ENCODE data around the gene GPR55.

The GPR55 gene

GRCh38 chr2:230914886-230915285 lies 10.2 kb downstream of the GPR55 start:
- DNase-seq = no peak

DNA sequence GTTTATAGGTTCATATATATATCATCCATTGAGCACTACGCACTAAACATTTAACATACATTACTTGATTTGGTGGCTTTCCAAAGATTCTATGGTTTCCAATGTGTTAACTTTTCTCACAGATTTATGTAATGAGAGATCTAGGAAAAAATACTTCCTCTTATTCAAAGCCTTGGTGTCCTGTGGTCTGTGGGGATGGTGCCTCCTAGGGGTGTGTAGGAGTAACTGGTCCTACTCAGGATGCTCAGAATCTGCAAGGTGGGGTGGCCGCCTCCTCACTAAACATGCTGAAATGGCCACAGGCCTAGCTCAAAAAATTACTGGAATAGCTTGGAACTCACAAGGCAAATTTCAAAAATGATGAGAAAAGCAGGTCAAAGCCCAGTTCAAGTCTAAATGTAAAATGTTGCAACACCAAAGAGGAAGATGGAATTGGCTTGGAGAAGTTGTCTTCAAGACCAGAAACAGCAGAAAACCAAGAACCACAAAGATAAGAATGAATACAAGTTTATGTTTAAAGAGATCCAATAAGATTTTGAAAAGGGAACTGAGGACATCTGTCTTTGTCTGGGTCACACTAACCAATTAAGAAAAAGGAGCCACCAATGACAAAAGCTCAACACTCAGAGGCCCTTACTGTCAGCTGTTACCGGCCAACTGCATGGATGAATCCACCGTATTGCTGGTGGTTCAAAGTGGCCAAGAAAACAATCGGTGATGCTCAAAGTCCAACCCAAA lies 11.5 kb downstream of the GPR55 start:
- no peak for DNase-seq

DNA sequence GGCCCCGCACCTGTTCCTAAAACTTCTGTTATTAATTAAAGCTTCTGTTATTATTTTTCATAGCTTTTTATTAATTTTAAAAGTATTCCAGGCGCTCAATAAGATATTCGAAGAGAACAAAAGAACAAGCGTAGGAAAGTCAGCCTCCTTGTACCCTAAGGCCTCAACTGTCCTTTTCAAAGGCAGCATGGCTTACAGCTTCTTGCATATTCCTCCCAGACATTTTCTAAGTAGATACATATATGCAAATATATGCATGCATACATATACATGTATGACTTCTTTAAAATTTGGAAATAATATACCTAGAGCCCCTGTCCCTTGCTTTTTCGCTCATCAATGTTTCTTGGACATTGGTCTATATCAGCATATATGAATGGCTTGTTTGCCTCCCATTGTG lies 12.3 kb downstream of the GPR55 start:
- DNase-seq = no peak

DNA sequence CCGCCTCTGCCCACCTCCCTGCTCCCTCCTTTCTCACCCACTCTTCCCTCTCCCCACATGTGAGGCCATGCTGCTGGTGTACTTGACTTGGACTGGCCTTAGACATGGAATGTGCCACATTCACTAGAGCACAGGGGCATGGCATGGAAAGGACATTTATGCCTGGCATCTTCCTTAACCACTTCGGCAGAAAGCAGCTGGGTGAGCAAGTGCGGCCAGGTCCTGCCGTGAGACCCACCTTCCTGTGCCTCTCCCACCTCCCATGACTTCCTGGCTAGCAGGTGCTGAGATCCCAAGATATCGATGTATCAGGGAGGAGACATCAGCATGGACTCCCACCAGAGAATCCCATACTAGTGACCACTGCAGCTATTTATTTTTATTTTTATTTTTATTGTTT lies 13.0 kb downstream of the GPR55 start:
- DNase-seq = no peak

DNA sequence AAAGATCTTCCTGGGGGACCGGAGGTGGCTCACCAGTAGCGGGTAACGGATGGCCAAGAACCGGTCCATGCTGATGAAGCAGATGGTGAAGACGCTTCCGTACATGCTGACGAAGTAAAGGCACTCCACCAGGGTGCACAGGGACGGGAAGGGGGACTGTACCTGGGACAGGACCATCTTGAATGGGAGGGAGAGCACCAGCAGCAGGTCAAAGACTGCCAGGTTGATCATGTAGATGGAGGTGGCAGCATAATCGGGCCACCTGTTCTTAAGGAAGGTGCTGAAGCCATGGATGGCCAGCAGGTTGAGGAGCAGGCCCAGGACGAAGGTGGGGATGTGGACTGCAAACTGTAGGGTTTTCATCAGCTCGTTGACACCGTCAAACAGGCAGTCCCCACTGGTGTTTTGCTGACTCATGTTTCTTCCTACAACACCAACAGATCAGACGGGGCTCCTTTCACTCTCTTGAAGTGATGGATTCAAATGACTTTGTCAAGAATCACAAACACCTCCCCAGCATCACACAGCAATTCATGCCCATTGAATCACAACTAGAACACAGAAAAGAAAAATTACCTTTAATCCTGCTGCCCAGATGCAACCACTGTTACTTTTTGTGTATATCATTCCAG lies 14.4 kb downstream of the GPR55 start:
- DNase-seq = no peak

DNA sequence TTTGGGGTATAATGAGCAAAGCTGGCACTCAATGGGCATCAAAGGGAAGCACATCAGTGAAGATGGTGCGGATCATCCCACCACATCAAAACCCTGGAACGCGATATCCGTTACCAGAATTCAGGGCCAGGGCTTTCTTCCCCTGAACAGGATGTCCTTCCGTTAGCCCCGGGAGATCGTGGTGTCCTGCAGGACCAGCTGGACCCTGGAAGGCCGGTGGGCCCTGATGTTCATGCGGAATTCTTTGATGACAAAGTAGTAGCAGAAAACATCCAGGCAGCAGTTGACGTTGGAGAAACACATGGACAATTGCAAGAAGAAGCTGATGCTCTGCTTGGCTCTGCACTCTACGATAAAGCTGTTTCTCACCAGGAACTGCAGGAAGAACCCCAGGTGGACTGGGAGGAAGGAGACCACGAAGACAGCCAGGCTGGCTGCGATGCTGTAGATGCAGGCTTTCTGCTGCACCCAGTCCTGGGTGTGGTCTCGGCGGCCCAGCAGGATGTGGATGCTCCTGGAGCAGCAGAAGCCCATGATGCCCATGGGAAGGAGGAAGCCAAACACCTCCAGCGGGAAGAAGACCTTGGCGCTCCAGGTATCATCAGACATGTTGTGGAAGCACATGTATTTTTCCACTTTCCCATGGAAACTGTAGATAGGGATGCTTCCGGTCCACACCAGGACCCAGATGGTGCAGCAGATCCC lies 15.0 kb downstream of the GPR55 start:
- no peak for DNase-seq

DNA sequence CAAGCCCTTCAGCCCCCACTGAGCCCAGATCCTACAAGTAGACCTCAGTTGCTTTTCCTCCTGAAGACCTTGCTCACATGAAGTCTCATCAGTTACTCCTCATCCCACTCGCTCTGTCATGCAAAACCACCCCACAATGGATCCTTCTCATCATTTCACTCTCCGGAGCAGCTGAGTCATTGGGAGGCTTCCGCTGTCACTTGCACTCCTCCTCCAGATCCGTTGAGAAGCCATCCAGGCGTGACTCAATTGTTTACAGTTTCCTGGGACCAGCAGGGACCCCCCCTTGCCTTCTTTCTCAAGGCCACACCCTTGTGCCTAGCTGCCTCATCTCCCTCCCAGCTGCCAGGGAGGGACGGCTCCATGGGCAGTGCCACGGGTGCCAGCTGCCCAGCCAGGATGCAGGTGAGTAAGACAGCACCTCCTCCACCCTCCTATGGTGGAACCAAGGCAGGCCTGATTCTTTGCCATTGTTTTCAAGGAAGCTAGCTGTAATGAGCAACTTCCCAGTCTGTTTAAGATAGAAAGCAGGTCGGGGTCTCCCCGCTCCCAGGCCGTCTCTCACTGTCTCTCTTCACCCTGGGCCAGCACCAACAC lies 16.3 kb downstream of the GPR55 start:
- DNase-seq = peak; percentile 91

DNA sequence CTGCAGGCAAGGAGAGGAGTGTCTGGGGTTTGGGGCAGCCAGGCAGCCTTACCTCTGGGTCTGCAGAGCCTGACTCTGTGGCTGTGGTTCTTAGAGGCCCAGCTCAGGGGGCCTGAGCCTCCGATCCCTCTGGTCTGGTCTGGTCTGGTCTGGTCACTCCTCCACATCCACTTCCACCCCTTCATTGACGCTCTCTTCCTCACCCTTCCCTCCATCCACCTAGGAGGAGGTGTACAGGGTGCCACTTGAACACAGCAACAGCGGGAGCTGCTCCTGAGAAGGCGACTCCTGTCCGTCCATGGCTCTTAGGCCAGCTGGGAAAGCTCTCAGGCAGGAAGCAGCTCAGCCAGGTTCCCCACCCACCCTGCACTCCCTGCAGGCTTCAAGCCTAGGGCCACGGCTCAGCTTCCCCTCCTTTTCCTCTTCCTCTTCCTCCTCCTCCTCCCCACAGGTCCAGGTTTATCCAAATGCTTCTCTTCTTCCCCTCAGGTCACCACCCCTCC lies 16.9 kb downstream of the GPR55 start:
- no peak for DNase-seq

GRCh38 chr2:230907361-230908091 lies 17.5 kb downstream of the GPR55 start:
- DNase-seq = no peak

DNA sequence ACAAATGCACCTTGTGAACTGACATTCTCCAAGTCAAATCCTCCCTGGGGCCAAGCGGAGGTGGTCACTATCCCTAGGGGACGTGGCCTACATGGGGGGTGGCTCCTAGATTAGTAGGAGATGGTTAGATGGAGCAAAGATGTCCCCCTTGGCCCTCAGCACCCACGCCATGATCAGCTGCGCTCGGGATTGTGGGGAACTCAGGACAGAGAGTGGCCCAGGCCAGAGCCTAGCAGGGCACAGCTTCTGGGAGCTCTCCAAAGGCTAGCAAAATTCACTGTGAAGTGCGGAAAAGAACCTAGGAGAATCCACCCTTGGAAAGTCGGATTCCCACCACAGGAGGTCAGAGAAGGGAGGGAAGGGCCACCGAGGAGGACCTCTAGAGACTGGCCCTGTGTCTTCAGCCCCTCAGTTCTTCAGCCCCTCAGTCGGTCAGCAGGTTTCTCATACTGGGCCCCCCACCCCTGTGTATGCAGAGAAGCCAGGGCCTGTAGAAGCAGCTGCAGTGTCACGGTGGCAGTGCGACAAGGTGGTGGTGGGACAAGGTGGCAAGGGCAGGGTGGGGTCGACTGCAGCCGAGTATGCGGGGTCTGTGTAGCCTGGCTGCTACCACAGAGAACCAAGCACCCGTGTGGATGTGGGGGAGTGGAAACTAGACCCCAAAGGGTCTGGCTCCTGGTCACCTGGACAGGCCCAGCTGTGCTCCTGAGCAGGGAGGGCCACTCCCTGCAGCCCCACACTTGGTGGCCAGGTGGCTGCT lies 18.4 kb downstream of the GPR55 start:
- DNase-seq = no peak

DNA sequence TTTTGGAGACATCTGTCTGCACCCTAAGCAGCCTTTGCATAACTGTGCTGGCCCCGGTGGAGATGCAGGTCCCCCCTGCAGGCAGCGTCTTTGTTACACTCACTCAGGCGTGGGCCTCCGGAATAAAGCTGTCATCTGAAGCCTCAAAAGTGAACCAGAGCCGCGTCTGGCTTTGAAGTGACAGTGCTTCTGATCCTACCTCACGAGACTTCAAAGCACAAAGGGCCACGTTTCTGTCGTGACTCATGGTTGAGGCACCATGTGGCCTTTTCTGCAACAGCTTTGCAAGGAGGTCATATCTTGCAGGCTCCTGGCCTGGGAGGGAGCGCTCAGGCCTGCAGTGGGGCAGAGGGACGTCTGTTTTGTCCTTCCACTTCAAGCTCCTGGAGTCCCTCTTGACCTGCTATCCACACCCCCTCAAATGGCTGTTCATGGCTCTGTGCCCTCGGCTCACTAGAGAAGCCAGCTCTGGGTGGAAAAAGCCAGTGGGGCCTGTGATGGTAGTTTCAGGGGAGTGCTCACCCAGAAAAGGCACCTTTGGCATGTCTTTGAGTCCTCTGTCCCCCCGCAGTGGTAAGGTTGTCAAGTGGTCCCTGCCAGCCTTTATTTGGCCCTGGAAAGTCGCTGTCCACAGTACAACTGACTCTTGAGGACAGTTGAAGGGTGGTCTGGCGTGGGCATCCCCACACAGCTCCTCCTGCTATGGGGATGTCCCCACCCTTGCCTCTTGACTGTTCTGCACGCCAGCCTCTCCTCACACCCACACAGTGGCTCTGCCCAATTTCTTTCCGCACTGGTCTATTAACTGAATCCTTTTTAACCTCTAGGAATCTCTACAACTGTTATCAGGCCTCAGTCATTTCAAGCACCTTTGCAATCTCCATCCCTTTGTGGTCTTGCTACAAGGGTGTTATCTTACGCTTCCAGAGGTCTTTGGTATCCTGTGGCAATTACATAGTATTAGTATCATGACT lies 19.3 kb downstream of the GPR55 start:
- no peak for DNase-seq

- no peak for DNase-seq
Measured at GRCh38 chr2:230904856-230905447, 20.1 kb downstream of the GPR55 start.

GRCh38 chr2:230903231-230904150 lies 21.6 kb downstream of the GPR55 start:
- no peak for DNase-seq

GRCh38 chr2:230902180-230902899 lies 22.7 kb downstream of the GPR55 start:
- peak; percentile 28 for DNase-seq

GRCh38 chr2:230901006-230901405 lies 24.0 kb downstream of the GPR55 start:
- DNase-seq = no peak

- no peak for DNase-seq
Measured at GRCh38 chr2:230900336-230900995, 24.6 kb downstream of the GPR55 start.

DNA sequence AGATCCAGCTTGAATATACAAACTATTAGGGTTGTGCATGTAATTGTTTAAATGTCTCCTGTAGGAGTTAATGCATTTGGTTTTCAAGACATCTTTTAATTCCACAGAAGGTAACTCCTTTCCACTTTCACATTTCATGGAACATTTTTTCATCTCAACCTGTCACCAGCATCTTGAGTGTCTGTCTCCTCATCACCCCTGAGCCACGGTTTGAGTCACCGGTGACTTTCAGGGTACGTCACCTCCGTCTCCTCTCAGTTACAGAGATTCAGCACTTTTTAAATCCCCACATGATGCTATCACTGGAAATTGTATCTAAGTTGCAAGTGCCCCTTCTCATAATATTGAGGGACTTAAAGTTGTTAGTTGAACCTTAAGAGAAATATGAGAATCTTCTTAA lies 25.3 kb downstream of the GPR55 start:
- DNase-seq = no peak

DNA sequence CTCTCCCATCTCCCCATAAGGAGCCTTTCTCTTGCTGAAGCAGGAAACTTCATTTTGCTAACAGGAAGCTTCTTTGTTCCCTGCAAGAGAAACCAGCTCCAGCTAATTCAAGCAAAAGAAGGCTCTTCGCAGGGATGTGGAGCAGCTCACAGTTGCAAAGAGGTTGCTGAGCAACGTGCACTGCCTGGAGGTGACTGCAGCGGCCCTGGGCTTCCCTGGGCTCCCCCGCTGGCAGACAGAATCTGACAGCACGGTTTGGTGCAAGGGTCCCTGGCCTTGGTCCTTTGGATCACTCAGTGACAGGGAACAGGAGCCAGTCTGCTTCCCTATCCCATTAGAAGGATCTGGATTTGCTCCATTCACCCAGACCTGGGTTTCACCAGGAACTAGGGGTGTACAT lies 25.8 kb downstream of the GPR55 start:
- no peak for DNase-seq

All from kidney glomerular epithelial cell (primary cell).